ENCODE measurements around the gene GBA2.

- TF ChIP-seq CTCF (IDR thresholded peaks at IDR 0.05; ENCODE audit: insufficient read depth, low read length) (no peak), POLR2AphosphoS5 (IDR thresholded peaks at IDR 0.05; ENCODE audit: low read depth) (no peak), REST (IDR thresholded peaks at IDR 0.05; ENCODE audit: insufficient replicate concordance, low read depth) (no peak), SPI1 (IDR thresholded peaks at IDR 0.05; ENCODE audit: borderline replicate concordance, low read depth) (no peak)
Observed at GRCh38 chr9:35767458-35767857, 18.4 kb upstream of the GBA2 start.
